CD4-positive, alpha-beta T cell treated with Interferon gamma for 1 hour (primary cell): ENCODE results near the gene RPL12.
"Not testable (repeated sequence)": the region's sequence is repeated elsewhere in the genome, so short reads cannot be mapped to it uniquely, and the experiment has no call there.

ENCODE experiments used
- DNase-seq: peaks from one replicate; pipeline ENCODE4 v3.0.0-alpha.2; 2020

The RPL12 gene

GRCh38 chr9:127466407-127466917, 15.3 kb upstream of the RPL12 start:
- not testable (repeated sequence) for DNase-seq

- no peak for DNase-seq
Observed at GRCh38 chr9:127463911-127464310, 12.7 kb upstream of the RPL12 start.

- no peak for DNase-seq
Observed at GRCh38 chr9:127463382-127463781, 12.2 kb upstream of the RPL12 start.

GRCh38 chr9:127458921-127459320, 7.7 kb upstream of the RPL12 start:
- DNase-seq: no peak

- DNase-seq: no peak
Observed at GRCh38 chr9:127457191-127457878, 6.1 kb upstream of the RPL12 start.

- DNase-seq: peak; percentile 23
Observed at GRCh38 chr9:127455324-127455992, 4.3 kb upstream of the RPL12 start.

- no peak for DNase-seq
Observed at GRCh38 chr9:127452691-127453090, 1.5 kb upstream of the RPL12 start.

GRCh38 chr9:127451858-127452656, 851 bp upstream of the RPL12 start:
- peak; percentile 38 for DNase-seq

GRCh38 chr9:127451608-127451857, 327 bp upstream of the RPL12 start:
- no peak for DNase-seq

GRCh38 chr9:127450243-127450760, 904 bp downstream of the RPL12 start:
- DNase-seq: no peak

- no peak for DNase-seq
Observed at GRCh38 chr9:127449332-127449966, 1.8 kb downstream of the RPL12 start.

- DNase-seq: no peak
Observed at GRCh38 chr9:127448112-127448805, 2.9 kb downstream of the RPL12 start.

- no peak for DNase-seq
Observed at GRCh38 chr9:127447416-127448111, 3.6 kb downstream of the RPL12 start.

GRCh38 chr9:127446713-127447415, 4.3 kb downstream of the RPL12 start:
- DNase-seq: no peak

- no peak for DNase-seq
Observed at GRCh38 chr9:127445851-127446712, 5.1 kb downstream of the RPL12 start.

- DNase-seq: no peak
Observed at GRCh38 chr9:127444921-127445850, 6.0 kb downstream of the RPL12 start.

- DNase-seq: no peak
Observed at GRCh38 chr9:127444283-127444920, 6.8 kb downstream of the RPL12 start.

GRCh38 chr9:127438394-127438793, 12.8 kb downstream of the RPL12 start:
- DNase-seq: no peak
